ENCODE data around the gene NTM.

- TF ChIP-seq POLR2A (IDR thresholded peaks at IDR 0.05; ENCODE audit: low read depth, low read length) (no peak), TAF1 (IDR thresholded peaks at IDR 0.05; ENCODE audit: low read depth, low read length) (no peak), POLR2AphosphoS5 (IDR thresholded peaks at IDR 0.05; ENCODE audit: low read depth, low read length) (no peak), SPI1 (IDR thresholded peaks at IDR 0.05; ENCODE audit: low read depth, low read length) (no peak), PAX5 (IDR thresholded peaks at IDR 0.05; ENCODE audit: insufficient read depth, low read length, severe bottlenecking) (no peak)
Measured at GRCh38 chr11:131977231-131977630, 606.8 kb downstream of the NTM start.

Data from GM12891 (cell line).